HG03571 (cell line): ENCODE measurements around the gene RS1.

Source experiments
- ATAC-seq: cut with Tn5 transposase; IDR thresholded peaks from one replicate; pipeline ENCODE4 v1.9.1; 2021; ENCODE audit not compliant: unreplicated experiment

The RS1 gene

GRCh38 chrX:18607966-18608365 lies 63.9 kb downstream of the RS1 start:
- ATAC-seq = no peak

- ATAC-seq = no peak
Measured at GRCh38 chrX:18598413-18598812, 73.5 kb downstream of the RS1 start.

- ATAC-seq = no peak
Measured at GRCh38 chrX:18596096-18596495, 75.8 kb downstream of the RS1 start.

GRCh38 chrX:18594079-18594478 lies 77.8 kb downstream of the RS1 start:
- no peak for ATAC-seq

DNA sequence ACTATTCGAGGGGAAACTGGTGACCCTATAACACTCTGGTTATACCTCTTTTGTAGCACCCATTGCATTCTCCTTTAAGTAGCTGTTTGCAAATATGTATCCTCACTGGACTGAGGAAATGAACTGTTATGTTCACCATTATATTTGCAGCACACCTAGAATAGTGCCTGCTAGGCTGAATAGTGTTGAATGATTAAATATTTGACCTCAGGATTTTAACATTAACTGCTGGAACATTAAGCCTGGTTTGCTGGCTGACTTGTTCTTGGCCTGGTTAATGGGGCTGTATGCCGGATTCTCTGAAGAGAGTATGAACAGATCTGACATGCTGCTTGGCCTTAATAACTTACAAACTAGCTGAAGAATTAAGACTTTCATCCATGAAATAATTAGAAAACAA lies 80.1 kb downstream of the RS1 start:
- ATAC-seq = no peak
